ENCODE measurements around the gene RNF223. TPM values are rescaled to one million over a fixed set of nuclear protein-coding genes. Genes with fewer than 3 reads are reported as not detected.

Gene RNF223
- total and polyA plus RNA-seq, 2 of the 8 experiments (the other 6 are each of a cell fraction or from before 2014, with no cell fraction given): not detected

- CTCF ChIA-PET (ENCODE audit: partially characterized antibody): no interaction called here
- no peak for TF ChIP-seq SP2 (IDR thresholded peaks at IDR 0.05; ENCODE audit: low read length)
- no peak for TF ChIP-seq POLR2AphosphoS5 (IDR thresholded peaks at IDR 0.05; ENCODE audit: low read depth, low read length)
- TF ChIP-seq CBX5 (IDR thresholded peaks at IDR 0.05; ENCODE audit: low read depth, low read length): no peak
- TF ChIP-seq RNF2 (IDR thresholded peaks at IDR 0.05; ENCODE audit: borderline replicate concordance, low read depth, low read length, missing control alignments, poor library complexity, severe bottlenecking): no peak
- no peak for TF ChIP-seq EGR1 (IDR thresholded peaks at IDR 0.05; ENCODE audit: borderline replicate concordance, low read depth, low read length)
These were observed 27.4 kb upstream of the RNF223 start for GRCh38 chr1:1101503-1101902.

More at GRCh38 chr1:1101503-1101902, 27.4 kb upstream of the RNF223 start:
- no peak overlapping the region for H3K18ac ChIP-seq (ENCODE audit: extremely low read depth, low read length)
- H3K23me2 ChIP-seq (ENCODE audit: low read depth, low read length): no peaks in the 10 kb centered on the region
- H2BK20ac ChIP-seq (ENCODE audit: low read length): no peak overlapping the region
- no peaks in the 10 kb centered on the region; a peak in 1 of 4 replicates for H3K79me2 ChIP-seq (ENCODE audit: control insufficient read depth in 1 of 2, insufficient read depth in 2 of 2, low read length in 2 of 2)
- no peak overlapping the region for H2BK15ac ChIP-seq (ENCODE audit: low read length)
- WGBS, 2 experiments (ENCODE audit: extremely low coverage in 1 of 2, insufficient coverage in 1 of 2, insufficient read length in 1 of 2, insufficient replicate concordance in 2 of 2, low coverage in 1 of 2, low lambda C conversion rate in 2 of 2, missing lambda C conversion rate in 1 of 2): 92% methylated on average over 7 of the region's 7 CpGs; no CpG with 5 or more reads in 1 of the 2 experiments
- H3K4me2 ChIP-seq (ENCODE audit: insufficient read depth in 1 of 2, low read depth in 2 of 2, low read length in 2 of 2): no peak overlapping the region
- no peak overlapping the region for H4K8ac ChIP-seq (ENCODE audit: extremely low read depth, insufficient read depth, low read length)
- H3K4me1 ChIP-seq (replicated peaks in 1 of 4; ENCODE audit: control insufficient read depth in 3 of 4, insufficient read depth in 4 of 4, low read length in 3 of 4): no peaks in the 10 kb centered on the region
- H3K79me1 ChIP-seq (ENCODE audit: low read depth, low read length): peaks cover 2% of the 10 kb centered on the region; the same call in 1 of the 2 replicates
- H4K5ac ChIP-seq (ENCODE audit: insufficient read length, low read depth, low read length): no peak overlapping the region
- POLR2A ChIA-PET (ENCODE audit: partially characterized antibody): interaction anchor here (0.6 to 2.4 kb wide), 4 partner anchors 9 to 70 kb away, joined by 3 to 6 read pairs (median 4); no protein-coding TSS in a partner anchor
- H3K9ac ChIP-seq (replicated peaks in 1 of 4; ENCODE audit: extremely low read depth in 1 of 4, low read depth in 3 of 4, low read length in 3 of 4): no peak overlapping the region
- no peak overlapping the region for H3K23ac ChIP-seq (ENCODE audit: insufficient read length)
- H3K56ac ChIP-seq (replicated peaks; ENCODE audit: insufficient read length, low read depth, low read length): no peak overlapping the region
- DNase-seq (ENCODE audit: low read depth in 1 of 2, low spot score in 2 of 2) (no peak), FAIRE-seq (no peak)
- peaks cover 13 to 17% of the 10 kb centered on the region in 2 experiments for H3K9me3 ChIP-seq (ENCODE audit: insufficient read depth in 2 of 2, low read depth in 1 of 2, low read length in 1 of 2)
- no peak overlapping the region for H3K4ac ChIP-seq (replicated peaks; ENCODE audit: insufficient read length, low read depth, low read length)
- no peak overlapping the region for H4K91ac ChIP-seq (replicated peaks; ENCODE audit: insufficient read length, low read length)
- no peak overlapping the region for H3K4me3 ChIP-seq (ENCODE audit: extremely low read depth in 1 of 4, insufficient read depth in 2 of 4, low read depth in 3 of 4, low read length in 4 of 4)
- H3K27me3 ChIP-seq (replicated peaks in 1 of 4; ENCODE audit: control insufficient read depth in 3 of 4, extremely low read depth in 1 of 4, insufficient read depth in 3 of 4, low read length in 3 of 4): no peaks in the 10 kb centered on the region
- no peaks in the 10 kb centered on the region for H4K20me1 ChIP-seq (replicated peaks in 1 of 2; ENCODE audit: control insufficient read depth in 1 of 2, insufficient read depth in 2 of 2, low read length in 2 of 2)
- H2AFZ ChIP-seq (ENCODE audit: low read length): no peak overlapping the region
- H2BK120ac ChIP-seq (replicated peaks; ENCODE audit: low read depth, low read length): no peak overlapping the region
- H2BK5ac ChIP-seq (ENCODE audit: low read depth, low read length): no peak overlapping the region
- H2AK5ac ChIP-seq (ENCODE audit: low read depth, low read length): no peak overlapping the region
- H3K27ac ChIP-seq (ENCODE audit: low read depth, low read length): no peak overlapping the region
- no peak overlapping the region for H2BK12ac ChIP-seq (ENCODE audit: low read depth, low read length)
- no peak overlapping the region for H3K14ac ChIP-seq (ENCODE audit: insufficient read length)
- peaks cover 0 to 5% (median 2%) of the 10 kb centered on the region in 4 experiments; a peak in 2 of 8 replicates for H3K36me3 ChIP-seq (ENCODE audit: control insufficient read depth in 2 of 4, insufficient read depth in 4 of 4, low read length in 3 of 4)

Data from H1 (cell line).